Tibial artery (tissue), 4 donors: ENCODE results near the gene MAL.
A peak's percentile ranks its signal among the peaks of the same experiment; 100 is the strongest.

Experiments used
- DNase-seq, 2 donors: peaks; one replicate each; pipeline ENCODE4 v3.0.0-alpha.2; 2019
- H3K27ac ChIP-seq, 2 donors: fragments of 200-600 bp; sonication (generic) in 1 of 2; 1 replicate in 1 of 2; 2 replicates in 1 of 2; pipeline ENCODE4 v1.5.1; 2018 to 2019; ENCODE audit warnings: mild to moderate bottlenecking in 1 of 2
- H3K27me3 ChIP-seq, 2 donors: fragments of 200-600 bp; sonication (generic) in 1 of 2; one replicate each; pipeline versions ENCODE4 v1.5.1 to v1.6.0; 2016 to 2019
- H3K36me3 ChIP-seq, 3 donors: fragments of 200-600 bp; sonication (generic) in 2 of 3; one replicate each; pipeline ENCODE4 v1.5.1; 2016 to 2019; ENCODE audit warnings: mild to moderate bottlenecking in 2 of 3
- H3K4me1 ChIP-seq, 4 donors: fragments of 200-600 bp; sonication (generic) in 2 of 4; 1 replicate in 3 of 4; 2 replicates in 1 of 4; pipeline ENCODE4 v1.5.1; 2016 to 2019
- H3K4me3 ChIP-seq, 2 donors: fragments of 200-600 bp; sonication (generic) in 1 of 2; 1 replicate in 1 of 2; 2 replicates in 1 of 2; pipeline ENCODE4 v1.5.1; 2018 to 2019; ENCODE audit warnings: mild to moderate bottlenecking in 2 of 2
- H3K9me3 ChIP-seq, 3 donors: fragments of 200-600 bp; sonication (generic) in 1 of 3; one replicate each; pipeline ENCODE4 v1.5.1; 2016 to 2019
- CTCF ChIP-seq, 2 experiments: fragments of 200-600 bp in 1 of 2; fragments of 450-650 bp in 1 of 2; IDR thresholded peaks; one replicate each; pipeline ENCODE4 v1.5.1; 2017 to 2019; ENCODE audit warnings: antibody characterized with exemption in 2 of 2, mild to moderate bottlenecking in 1 of 2, moderate library complexity in 1 of 2
- intact Hi-C: fragments of 100-400 bp; cut with DNase I; formaldehyde crosslinking; loops from one replicate; pipeline ENCODE4 v1.15.0; 2023; ENCODE audit warnings: low total_unique reads

The MAL gene

DNA sequence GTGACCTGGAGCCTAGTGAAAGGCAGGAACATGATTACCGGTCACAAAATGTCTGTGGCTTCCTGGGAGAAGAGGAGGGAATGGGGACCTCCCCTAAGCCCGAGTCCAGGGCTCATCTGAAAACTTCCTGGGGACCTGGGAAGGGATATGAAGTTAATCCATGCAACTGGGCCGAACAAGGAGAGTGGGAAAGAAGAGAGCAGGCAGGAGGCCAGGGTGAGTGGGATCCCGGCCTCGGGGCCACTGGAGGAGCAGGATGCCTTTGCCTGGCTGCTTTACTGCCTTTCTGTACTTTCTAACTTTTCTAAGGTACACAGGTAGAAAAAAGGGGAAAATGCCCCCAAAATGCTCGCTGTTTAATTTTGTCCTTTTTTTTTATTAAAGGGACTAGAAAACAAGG, 43.4 kb upstream of the MAL start:
- Histone ChIP-seq H3K27me3 (peaks cover 0 to 28% of the 10 kb centered on the region in 2 donors), H3K4me3 (no peak overlapping the region), H3K27ac (no peak overlapping the region), H3K9me3 (no peaks in the 10 kb centered on the region), H3K36me3 (no peaks in the 10 kb centered on the region), H3K4me1 (no peaks in the 10 kb centered on the region)
- no peak for DNase-seq
- TF ChIP-seq CTCF (IDR thresholded peaks at IDR 0.05): no peak
- intact Hi-C loops: no loop called here

DNA sequence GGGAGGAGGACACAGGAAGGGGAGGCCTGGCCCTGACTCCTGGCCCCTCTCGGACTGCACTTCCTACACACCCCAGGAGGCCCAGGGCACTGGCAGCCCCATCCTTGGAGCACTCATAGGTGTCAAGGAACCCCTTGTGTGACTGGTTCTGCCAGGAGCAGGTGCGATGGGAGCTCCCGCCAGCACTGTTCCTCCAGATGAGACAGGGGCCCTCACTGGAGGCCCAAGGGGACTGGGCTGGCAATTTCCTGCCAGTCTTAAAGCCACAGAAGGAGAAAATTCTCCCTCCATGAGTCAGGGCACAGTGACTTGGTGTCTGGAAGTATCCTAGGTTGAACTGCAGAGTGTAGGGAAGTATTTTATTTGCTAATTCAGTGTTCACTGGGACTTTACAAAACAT, 42.8 kb upstream of the MAL start:
- Histone ChIP-seq H3K9me3 (no peaks in the 10 kb centered on the region), H3K27me3 (peaks cover 0 to 31% of the 10 kb centered on the region in 2 donors), H3K4me1 (no peaks in the 10 kb centered on the region), H3K27ac (no peak overlapping the region), H3K4me3 (no peak overlapping the region), H3K36me3 (no peaks in the 10 kb centered on the region)
- no peak for TF ChIP-seq CTCF (IDR thresholded peaks at IDR 0.05)
- intact Hi-C loops: no loop called here
- DNase-seq: no peak

DNA sequence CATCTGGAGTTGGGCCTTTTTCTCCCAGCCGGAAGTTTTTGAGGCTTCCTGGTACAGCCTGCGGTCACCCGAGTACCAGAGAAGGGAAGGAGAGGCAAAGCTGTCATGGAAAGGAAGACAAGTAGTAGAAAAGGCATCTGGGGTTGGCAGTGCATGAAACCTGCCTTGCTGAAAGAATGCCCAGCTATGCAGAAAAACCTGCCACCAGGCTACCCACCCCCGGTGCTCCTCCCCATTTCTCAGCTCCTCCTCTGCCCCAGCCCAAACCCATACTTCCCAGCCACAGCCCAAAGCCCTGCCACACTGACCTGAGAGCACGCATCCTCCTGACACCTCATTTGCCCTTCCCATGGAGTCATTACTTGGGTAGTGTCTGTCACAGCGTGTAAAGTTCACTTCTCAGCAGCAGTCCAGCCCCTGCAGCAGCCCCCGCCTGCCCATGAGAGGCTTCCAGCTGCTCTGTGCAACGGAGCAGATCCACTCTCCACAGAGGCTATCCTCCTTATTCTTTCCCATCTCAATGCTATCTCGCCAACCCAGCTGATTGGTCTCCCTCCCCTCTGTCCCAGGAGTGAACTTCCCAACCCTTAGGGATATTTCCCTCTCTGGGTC, 40.4 kb upstream of the MAL start:
- peaks cover 0 to 26% of the 10 kb centered on the region in 2 donors for H3K27me3 ChIP-seq
- no peaks in the 10 kb centered on the region for H3K4me1 ChIP-seq
- no peaks in the 10 kb centered on the region for H3K9me3 ChIP-seq
- no peak for TF ChIP-seq CTCF (IDR thresholded peaks at IDR 0.05)
- H3K4me3 ChIP-seq: no peak overlapping the region
- no peak for DNase-seq
- intact Hi-C loops: no loop called here
- no peak overlapping the region for H3K27ac ChIP-seq
- no peaks in the 10 kb centered on the region for H3K36me3 ChIP-seq

- no peak for TF ChIP-seq CTCF (IDR thresholded peaks at IDR 0.05)
- H3K27me3 ChIP-seq: peaks cover 0 to 26% of the 10 kb centered on the region in 2 donors
- intact Hi-C loops: no loop called here
Observed at GRCh38 chr2:94985636-94986035, 39.9 kb upstream of the MAL start.

GRCh38 chr2:94986392-94986963, 39.0 kb upstream of the MAL start:
- H3K9me3 ChIP-seq: no peaks in the 10 kb centered on the region
- no peaks in the 10 kb centered on the region for H3K36me3 ChIP-seq
- H3K4me3 ChIP-seq: no peak overlapping the region
- H3K27me3 ChIP-seq: peaks cover 0 to 26% of the 10 kb centered on the region in 2 donors
- H3K4me1 ChIP-seq: no peaks in the 10 kb centered on the region
- TF ChIP-seq CTCF (IDR thresholded peaks at IDR 0.05): peak; percentile 40 to 43
- no peak for DNase-seq
- H3K27ac ChIP-seq: no peak overlapping the region
- intact Hi-C loops: no loop called here

More at GRCh38 chr2:94985636-94986035, 39.9 kb upstream of the MAL start:
- Histone ChIP-seq H3K9me3 (no peaks in the 10 kb centered on the region), H3K36me3 (no peaks in the 10 kb centered on the region), H3K27ac (no peak overlapping the region), H3K4me3 (no peak overlapping the region), H3K4me1 (no peaks in the 10 kb centered on the region)
- no peak for DNase-seq
